GM21381 (cell line): ENCODE data around the gene ABHD11.

Source experiments
- ATAC-seq: cut with Tn5 transposase; IDR thresholded peaks from one replicate; pipeline ENCODE4 v1.9.1; 2021; ENCODE audit warnings: mild to moderate bottlenecking, moderate library complexity; ENCODE audit not compliant: unreplicated experiment

The ABHD11 gene

DNA sequence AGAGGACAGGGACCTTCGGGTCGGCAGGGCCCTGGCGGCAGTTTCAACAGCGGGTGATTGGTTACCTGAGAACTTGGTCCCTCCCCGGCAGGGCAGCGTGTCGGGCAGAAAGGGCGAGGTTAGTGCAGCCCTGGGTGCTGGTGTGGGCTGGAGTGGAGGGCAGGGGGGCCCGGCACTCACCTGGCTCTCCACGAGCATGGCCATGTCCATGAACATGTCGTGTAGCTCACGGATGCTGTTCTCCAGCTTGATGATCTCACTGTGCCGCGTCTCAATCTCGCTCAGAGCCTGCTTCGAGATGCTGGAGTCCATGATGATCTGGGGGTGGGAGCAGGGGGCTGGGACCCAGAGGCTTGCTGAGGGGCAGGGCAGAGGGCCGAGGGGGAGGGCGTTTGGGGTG is 35.9 kb downstream of the ABHD11 start:
- ATAC-seq = no peak

DNA sequence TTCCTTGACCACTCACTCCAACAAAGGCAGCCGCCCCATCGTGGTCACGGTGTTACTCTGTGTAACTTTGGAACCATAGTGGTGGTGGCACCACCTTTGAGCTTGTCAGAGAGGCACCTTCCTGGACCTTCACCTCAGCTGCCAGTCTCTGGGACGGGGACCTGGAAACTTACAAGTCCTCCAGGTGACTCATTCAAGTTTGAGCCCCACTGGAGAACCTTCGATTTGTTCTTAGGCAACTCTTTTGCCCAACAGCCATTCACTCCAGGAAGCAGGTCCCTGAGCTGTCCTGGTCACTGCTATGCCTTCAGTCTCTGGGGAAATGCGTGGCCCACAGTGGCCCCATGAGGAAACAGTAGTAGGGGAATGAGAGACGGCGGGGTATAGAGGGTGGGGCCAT is 36.4 kb downstream of the ABHD11 start:
- ATAC-seq = no peak

DNA sequence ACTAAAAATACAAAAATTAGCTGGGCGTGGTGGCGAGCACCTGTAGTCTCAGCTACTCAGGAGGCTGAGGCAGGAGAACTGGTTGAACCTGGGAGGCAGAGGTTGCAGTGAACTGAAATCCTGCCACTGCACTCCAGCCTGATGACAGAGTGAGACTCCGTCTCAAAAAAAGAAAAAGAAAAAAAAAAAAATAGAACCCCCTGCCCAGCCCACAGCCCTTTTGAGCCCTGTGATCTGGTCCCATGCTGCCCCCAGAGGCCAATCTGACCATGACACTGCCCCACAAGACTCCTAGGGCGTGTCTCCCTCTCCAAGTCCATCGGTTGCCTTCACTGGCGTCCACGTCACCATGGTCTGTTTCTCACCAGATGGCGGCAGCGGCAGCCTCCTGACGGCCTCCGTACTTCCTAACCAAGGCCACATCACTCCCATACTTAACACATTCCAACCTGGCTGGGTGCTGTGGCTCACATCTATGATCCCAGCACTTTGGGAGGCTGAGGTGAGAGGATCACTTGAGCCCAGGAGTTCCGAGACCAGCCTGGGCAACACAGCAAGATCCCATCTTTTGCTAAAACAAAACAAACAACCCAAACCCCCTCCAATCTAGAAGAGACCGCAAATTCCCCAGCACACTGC is 37.1 kb downstream of the ABHD11 start:
- no peak for ATAC-seq

DNA sequence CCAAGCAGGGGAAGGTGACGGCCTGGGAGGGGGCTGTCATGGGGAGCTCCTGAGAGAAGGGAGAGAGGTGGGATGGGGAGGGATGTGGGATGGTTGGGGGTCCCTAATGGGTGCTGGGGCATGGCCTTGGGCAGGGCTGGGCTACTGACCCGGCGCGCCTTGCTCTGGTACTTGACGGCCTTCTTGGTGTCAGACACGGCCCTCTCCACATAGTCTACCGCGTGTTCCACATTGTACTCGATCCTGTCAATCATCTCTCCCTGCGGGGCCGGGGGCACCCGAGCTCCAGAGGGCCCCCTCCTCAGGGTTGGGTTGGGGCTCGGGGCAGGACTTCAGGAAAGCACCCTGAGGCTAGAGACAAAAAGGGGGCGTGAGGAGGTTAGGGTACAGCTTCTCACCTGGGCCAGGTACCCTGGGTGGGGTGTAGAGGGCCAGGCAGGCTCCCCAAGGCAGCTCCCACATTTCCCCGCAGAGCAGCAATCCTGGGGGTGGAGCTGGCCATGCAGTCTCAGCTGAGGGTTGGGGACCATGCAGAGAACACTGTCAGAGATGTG is 37.9 kb downstream of the ABHD11 start:
- no peak for ATAC-seq

DNA sequence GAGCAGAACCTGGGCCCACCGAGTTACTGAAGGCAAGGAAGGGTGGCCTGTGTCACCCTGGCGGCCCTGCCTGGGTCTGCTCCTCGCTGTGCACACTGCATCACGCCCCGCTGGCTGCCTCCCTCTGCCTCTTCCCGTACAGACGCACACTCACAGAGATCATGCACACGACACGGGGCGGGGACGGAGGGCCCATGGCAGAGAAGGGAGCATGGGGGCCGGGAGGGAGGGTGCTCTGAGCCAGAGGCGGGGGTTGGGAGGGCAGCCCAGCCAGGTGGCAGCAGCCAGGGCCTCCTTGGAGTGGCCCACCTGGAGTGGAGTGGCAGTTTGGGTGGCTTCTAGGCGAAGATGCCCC is 38.6 kb downstream of the ABHD11 start:
- ATAC-seq = no peak

DNA sequence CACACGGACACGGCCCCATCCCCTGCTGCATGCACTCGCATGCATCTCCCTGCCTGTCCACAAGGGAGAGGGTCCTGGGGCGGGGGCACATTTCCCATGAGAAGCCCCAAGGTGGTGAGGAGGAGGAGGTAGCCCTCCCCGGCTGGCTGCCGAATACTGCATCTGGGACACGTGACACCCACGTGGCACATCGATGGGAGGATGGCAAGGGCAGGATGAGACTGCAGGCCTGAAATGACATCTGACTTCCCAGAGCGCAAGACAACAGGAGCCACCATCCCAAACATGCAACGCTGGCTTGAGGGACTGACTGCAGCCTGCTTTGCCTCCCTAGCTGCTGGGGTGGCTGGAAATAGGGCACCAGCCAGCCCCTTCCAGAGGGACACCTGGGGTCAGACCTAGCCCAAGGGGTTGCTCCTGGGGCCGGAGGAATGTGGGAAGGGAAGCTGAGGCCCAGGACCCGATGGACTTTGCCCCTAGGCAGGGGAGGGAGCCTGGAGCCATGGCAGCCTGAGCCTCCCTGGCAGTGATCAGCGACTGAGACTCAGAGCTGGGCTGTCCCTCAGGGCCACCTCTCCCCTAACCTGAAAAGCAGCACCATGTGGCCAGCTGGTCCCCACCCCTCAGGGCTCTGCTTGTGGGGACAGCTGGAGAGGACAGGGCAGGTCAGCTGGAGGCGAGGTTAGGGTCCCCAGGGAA is 39.1 kb downstream of the ABHD11 start:
- no peak for ATAC-seq

- no peak for ATAC-seq
Observed at GRCh38 chr7:73698410-73698809, 40.2 kb downstream of the ABHD11 start.

DNA sequence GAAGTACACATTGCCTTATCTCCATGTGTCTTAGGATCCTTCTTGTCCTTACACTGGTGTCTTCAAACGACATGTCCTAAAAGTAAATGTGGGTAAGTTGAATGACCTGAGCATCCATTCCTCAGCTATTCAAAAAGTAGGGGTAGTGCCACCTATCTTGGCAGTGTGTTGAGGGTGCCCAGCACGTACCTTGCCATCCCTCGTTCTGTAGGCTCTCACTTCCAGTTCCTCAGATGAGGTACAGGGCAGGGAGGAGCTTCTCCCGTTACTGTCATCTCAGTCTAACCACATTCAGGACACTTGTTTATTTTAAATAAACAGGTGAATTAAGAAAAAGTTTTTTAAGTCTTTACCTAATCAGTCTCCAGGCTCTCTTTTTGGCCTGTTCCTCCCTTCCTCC is 42.2 kb downstream of the ABHD11 start:
- no peak for ATAC-seq

- ATAC-seq = no peak
Observed at GRCh38 chr7:73690646-73691045, 48.0 kb downstream of the ABHD11 start.

- ATAC-seq = no peak
Observed at GRCh38 chr7:73688288-73688687, 50.3 kb downstream of the ABHD11 start.
